Neural progenitor cell (in vitro differentiated cells): ENCODE data around the gene NRCAM. TPM values are rescaled to one million over a fixed set of nuclear protein-coding genes. Genes with fewer than 3 reads are reported as not detected.

ENCODE experiments used
- DNase-seq: peaks from one replicate; pipeline ENCODE4 v3.0.0-alpha.2; 2016; ENCODE audit warnings: low spot score
- H2AFZ ChIP-seq: fragments of 200-600 bp; sonication (generic); replicated peaks from 2 replicates; pipeline ENCODE4 v1.6.1; 2016; ENCODE audit warnings: antibody characterized with exemption
- H3F3A ChIP-seq: fragments of 200-600 bp; sonication (generic); 2 replicates; pipeline ENCODE4 v1.6.1; 2016; ENCODE audit warnings: antibody characterized with exemption, low read depth
- H3K27ac ChIP-seq: fragments of 200-600 bp; sonication (generic); 2 replicates; pipeline ENCODE4 v1.5.1; 2016; ENCODE audit warnings: mild to moderate bottlenecking
- H3K27me3 ChIP-seq: fragments of 200-600 bp; sonication (generic); 2 replicates; pipeline ENCODE4 v1.6.1; 2016; ENCODE audit warnings: mild to moderate bottlenecking, moderate library complexity
- H3K36me3 ChIP-seq: fragments of 200-600 bp; sonication (generic); 2 replicates; pipeline ENCODE4 v1.5.1; 2016
- H3K4me1 ChIP-seq: fragments of 200-600 bp; sonication (generic); 2 replicates; pipeline ENCODE4 v1.6.1; 2016; ENCODE audit warnings: mixed run types
- H3K4me2 ChIP-seq: fragments of 200-600 bp; sonication (generic); 2 replicates; pipeline ENCODE4 v1.6.1; 2016
- H3K4me3 ChIP-seq: fragments of 200-600 bp; sonication (generic); 2 replicates; pipeline ENCODE4 v1.5.1; 2016
- H3K79me2 ChIP-seq: fragments of 200-600 bp; sonication (generic); 2 replicates; pipeline ENCODE4 v1.6.1; 2016; ENCODE audit warnings: low read depth
- H3K9ac ChIP-seq: fragments of 200-600 bp; sonication (generic); 2 replicates; pipeline ENCODE4 v1.6.1; 2016
- H3K9me3 ChIP-seq: fragments of 200-600 bp; sonication (generic); 2 replicates; pipeline ENCODE4 v1.5.1; 2016; ENCODE audit warnings: low read depth
- H4K20me1 ChIP-seq: fragments of 200-600 bp; sonication (generic); 2 replicates; pipeline ENCODE4 v1.6.1; 2016; ENCODE audit warnings: low read depth
- H3K27ac Mint-ChIP-seq: 3 replicates; pipeline ENCODE4 v1.8.0; 2021; ENCODE audit warnings: mixed read lengths
- H3K27me3 Mint-ChIP-seq: 2 replicates; pipeline ENCODE4 v1.8.0; 2022; ENCODE audit warnings: low read depth, mild to moderate bottlenecking, inconsistent platforms, moderate library complexity, mixed read lengths; ENCODE audit not compliant: insufficient read depth
- H3K36me3 Mint-ChIP-seq: 3 replicates; pipeline ENCODE4 v1.8.0; 2021; ENCODE audit warnings: mixed read lengths
- H3K4me1 Mint-ChIP-seq: 3 replicates; pipeline ENCODE4 v1.8.0; 2021; ENCODE audit warnings: mixed read lengths
- H3K4me3 Mint-ChIP-seq: 3 replicates; pipeline ENCODE4 v1.8.0; 2021; ENCODE audit warnings: mild to moderate bottlenecking, moderate library complexity, mixed read lengths
- H3K9me3 Mint-ChIP-seq: 3 replicates; pipeline ENCODE4 v1.8.0; 2020; ENCODE audit warnings: mixed read lengths
- CTCF ChIP-seq: fragments of 200-600 bp; sonication (generic); IDR thresholded peaks from 2 replicates; pipeline ENCODE4 v1.5.1; 2017; ENCODE audit warnings: antibody characterized with exemption, mild to moderate bottlenecking
- EZH2 ChIP-seq: fragments of 200-600 bp; sonication (generic); IDR thresholded peaks from 2 replicates; pipeline ENCODE4 v1.6.1; 2017; ENCODE audit warnings: antibody characterized with exemption, mild to moderate bottlenecking, moderate library complexity
- EZH2phosphoT487 ChIP-seq: fragments of 200-600 bp; sonication (generic); IDR thresholded peaks from 2 replicates; pipeline ENCODE4 v1.6.1; 2017; ENCODE audit warnings: antibody characterized with exemption
- total RNA-seq: library from RNA; depleted of rRNA; stranded (reverse); fragments of >200 nt; gene quantifications from 2 replicates; pipeline ENCODE4 v1.2.3, GENCODE V29; 2015; ENCODE audit warnings: low replicate concordance

Gene NRCAM
- total RNA-seq, 1 donor from 2014 or later = 104 TPM

GRCh38 chr7:108231221-108231620, 225.0 kb downstream of the NRCAM start:
- H3K4me1 ChIP-seq = peaks cover 12% of the 10 kb centered on the region

GRCh38 chr7:108227366-108227765, 228.9 kb downstream of the NRCAM start:
- TF ChIP-seq CTCF (no peak), EZH2 (no peak), EZH2phosphoT487 (no peak)
- Mint-ChIP-seq H3K27ac (no peak overlapping the region), H3K4me3 (no peak overlapping the region), H3K27me3 (no peaks in the 10 kb centered on the region), H3K9me3 (no peaks in the 10 kb centered on the region), H3K36me3 (peaks cover 7% of the 10 kb centered on the region), H3K4me1 (peaks cover 14% of the 10 kb centered on the region)
- H3K9ac ChIP-seq = no peak overlapping the region
- no peaks in the 10 kb centered on the region for H3K27me3 ChIP-seq
- H3K9me3 ChIP-seq = no peaks in the 10 kb centered on the region
- no peaks in the 10 kb centered on the region for H3K79me2 ChIP-seq
- H3K36me3 ChIP-seq = no peaks in the 10 kb centered on the region
- no peak overlapping the region for H3K27ac ChIP-seq
- DNase-seq = no peak
- no peaks in the 10 kb centered on the region for H3K4me1 ChIP-seq
- no peak overlapping the region for H2AFZ ChIP-seq
- no peak overlapping the region for H3K4me2 ChIP-seq
- H4K20me1 ChIP-seq = no peaks in the 10 kb centered on the region
- peaks cover 8% of the 10 kb centered on the region for H3F3A ChIP-seq
- no peak overlapping the region for H3K4me3 ChIP-seq

More at GRCh38 chr7:108231221-108231620, 225.0 kb downstream of the NRCAM start:
- H3K27me3 ChIP-seq = no peaks in the 10 kb centered on the region
- H3K36me3 Mint-ChIP-seq = peaks cover 7% of the 10 kb centered on the region
- TF ChIP-seq EZH2phosphoT487 (no peak), CTCF (no peak), EZH2 (no peak)
- H3K4me2 ChIP-seq = no peak overlapping the region
- H3K79me2 ChIP-seq = no peaks in the 10 kb centered on the region
- no peak for DNase-seq
- no peaks in the 10 kb centered on the region for H3F3A ChIP-seq
- H3K27me3 Mint-ChIP-seq = no peaks in the 10 kb centered on the region
- H3K27ac Mint-ChIP-seq = no peak overlapping the region
- H3K9me3 ChIP-seq = no peaks in the 10 kb centered on the region
- no peaks in the 10 kb centered on the region for H3K9me3 Mint-ChIP-seq
- no peak overlapping the region for H3K4me3 ChIP-seq
- peaks cover 9% of the 10 kb centered on the region for H3K4me1 Mint-ChIP-seq
- no peak overlapping the region for H3K4me3 Mint-ChIP-seq
- H3K27ac ChIP-seq = no peak overlapping the region
- H2AFZ ChIP-seq = no peak overlapping the region
- no peaks in the 10 kb centered on the region for H3K36me3 ChIP-seq
- H4K20me1 ChIP-seq = no peaks in the 10 kb centered on the region
- H3K9ac ChIP-seq = no peak overlapping the region

GRCh38 chr7:108226816-108227299, 229.4 kb downstream of the NRCAM start:
- Histone ChIP-seq H3K27ac (no peak overlapping the region), H3F3A (peaks cover 8% of the 10 kb centered on the region), H3K4me1 (no peaks in the 10 kb centered on the region), H3K79me2 (no peaks in the 10 kb centered on the region), H3K27me3 (no peaks in the 10 kb centered on the region), H4K20me1 (no peaks in the 10 kb centered on the region), H3K36me3 (no peaks in the 10 kb centered on the region), H3K9me3 (no peaks in the 10 kb centered on the region), H2AFZ (no peak overlapping the region), H3K9ac (no peak overlapping the region), H3K4me2 (no peak overlapping the region), H3K4me3 (no peak overlapping the region)
- Mint-ChIP-seq H3K4me3 (no peak overlapping the region), H3K9me3 (no peaks in the 10 kb centered on the region), H3K36me3 (peaks cover 7% of the 10 kb centered on the region), H3K27me3 (no peaks in the 10 kb centered on the region), H3K27ac (no peak overlapping the region), H3K4me1 (peaks cover 16% of the 10 kb centered on the region)
- TF ChIP-seq EZH2phosphoT487 = no peak
- TF ChIP-seq CTCF = no peak
- TF ChIP-seq EZH2 = no peak
- no peak for DNase-seq
